ENCODE measurements around the gene ARL8B.

The ARL8B gene

GRCh38 chr3:5120446-5120845 lies 1.6 kb upstream of the ARL8B start:
- peak in 1 of 2 experiments; percentile 22 for DNase-seq (ENCODE audit: low read depth in 1 of 2, low spot score in 1 of 2)
- TF ChIP-seq JUND (IDR thresholded peaks at IDR 0.05; ENCODE audit: low read depth) = no peak
- in situ Hi-C loops (cut with HindIII; ENCODE audit: low pct_unique_long_range_greater_than_20kb, low sequenced_read_pairs) = no loop called here

GRCh38 chr3:5122741-5123706 lies 932 bp downstream of the ARL8B start:
- peak; percentile 46 to 77 for DNase-seq (ENCODE audit: low read depth in 1 of 2, low spot score in 1 of 2)
- in situ Hi-C loops (cut with HindIII; ENCODE audit: low pct_unique_long_range_greater_than_20kb, low sequenced_read_pairs) = no loop called here
- no peak for TF ChIP-seq JUND (IDR thresholded peaks at IDR 0.05; ENCODE audit: low read depth)

- in situ Hi-C loops (cut with HindIII; ENCODE audit: low pct_unique_long_range_greater_than_20kb, low sequenced_read_pairs) = no loop called here
- DNase-seq (ENCODE audit: low read depth in 1 of 2, low spot score in 1 of 2) = no peak
- no peak for TF ChIP-seq JUND (IDR thresholded peaks at IDR 0.05; ENCODE audit: low read depth)
These were observed 1.8 kb downstream of the ARL8B start for GRCh38 chr3:5123937-5124336.

- in situ Hi-C loops (cut with HindIII; ENCODE audit: low pct_unique_long_range_greater_than_20kb, low sequenced_read_pairs) = no loop called here
- DNase-seq (ENCODE audit: low read depth in 1 of 2, low spot score in 1 of 2) = no peak
- no peak for TF ChIP-seq JUND (IDR thresholded peaks at IDR 0.05; ENCODE audit: low read depth)
These were observed 4.5 kb downstream of the ARL8B start for GRCh38 chr3:5126586-5126985.

- in situ Hi-C loops (cut with HindIII; ENCODE audit: low pct_unique_long_range_greater_than_20kb, low sequenced_read_pairs) = no loop called here
- no peak for DNase-seq (ENCODE audit: low read depth in 1 of 2, low spot score in 1 of 2)
These were observed 6.8 kb downstream of the ARL8B start for GRCh38 chr3:5128849-5129248.

GRCh38 chr3:5133239-5134018 lies 11.3 kb downstream of the ARL8B start:
- no peak for TF ChIP-seq JUND (IDR thresholded peaks at IDR 0.05; ENCODE audit: low read depth)
- no peak for DNase-seq (ENCODE audit: low read depth in 1 of 2, low spot score in 1 of 2)
- in situ Hi-C loops (cut with HindIII; ENCODE audit: low pct_unique_long_range_greater_than_20kb, low sequenced_read_pairs) = no loop called here

More at GRCh38 chr3:5128849-5129248, 6.8 kb downstream of the ARL8B start:
- no peak for TF ChIP-seq JUND (IDR thresholded peaks at IDR 0.05; ENCODE audit: low read depth)

GRCh38 chr3:5134019-5134391 lies 11.9 kb downstream of the ARL8B start:
- no peak for TF ChIP-seq JUND (IDR thresholded peaks at IDR 0.05; ENCODE audit: low read depth)
- DNase-seq (ENCODE audit: low read depth in 1 of 2, low spot score in 1 of 2) = no peak
- in situ Hi-C loops (cut with HindIII; ENCODE audit: low pct_unique_long_range_greater_than_20kb, low sequenced_read_pairs) = no loop called here

GRCh38 chr3:5134499-5134898 lies 12.4 kb downstream of the ARL8B start:
- no peak for DNase-seq (ENCODE audit: low read depth in 1 of 2, low spot score in 1 of 2)
- in situ Hi-C loops (cut with HindIII; ENCODE audit: low pct_unique_long_range_greater_than_20kb, low sequenced_read_pairs) = no loop called here
- TF ChIP-seq JUND (IDR thresholded peaks at IDR 0.05; ENCODE audit: low read depth) = no peak

GRCh38 chr3:5136211-5136918 lies 14.3 kb downstream of the ARL8B start:
- in situ Hi-C loops (cut with HindIII; ENCODE audit: low pct_unique_long_range_greater_than_20kb, low sequenced_read_pairs) = no loop called here
- TF ChIP-seq JUND (IDR thresholded peaks at IDR 0.05; ENCODE audit: low read depth) = no peak
- DNase-seq (ENCODE audit: low read depth in 1 of 2, low spot score in 1 of 2) = peak; percentile 26 to 68

GRCh38 chr3:5136919-5137429 lies 14.9 kb downstream of the ARL8B start:
- no peak for TF ChIP-seq JUND (IDR thresholded peaks at IDR 0.05; ENCODE audit: low read depth)
- in situ Hi-C loops (cut with HindIII; ENCODE audit: low pct_unique_long_range_greater_than_20kb, low sequenced_read_pairs) = no loop called here
- DNase-seq (ENCODE audit: low read depth in 1 of 2, low spot score in 1 of 2) = peak in 1 of 2 experiments; percentile 32

- DNase-seq (ENCODE audit: low read depth in 1 of 2, low spot score in 1 of 2) = no peak
- in situ Hi-C loops (cut with HindIII; ENCODE audit: low pct_unique_long_range_greater_than_20kb, low sequenced_read_pairs) = no loop called here
These were observed 16.3 kb downstream of the ARL8B start for GRCh38 chr3:5138214-5138981.

GRCh38 chr3:5140230-5140621 lies 18.1 kb downstream of the ARL8B start:
- no peak for DNase-seq (ENCODE audit: low read depth in 1 of 2, low spot score in 1 of 2)
- TF ChIP-seq JUND (IDR thresholded peaks at IDR 0.05; ENCODE audit: low read depth) = no peak
- in situ Hi-C loops (cut with HindIII; ENCODE audit: low pct_unique_long_range_greater_than_20kb, low sequenced_read_pairs) = no loop called here

More at GRCh38 chr3:5138214-5138981, 16.3 kb downstream of the ARL8B start:
- no peak for TF ChIP-seq JUND (IDR thresholded peaks at IDR 0.05; ENCODE audit: low read depth)

All from T47D (cell line).